Spleen (tissue), 7 donors: ENCODE results near the gene GRIA4.

Experiments used
- POLR2A ChIP-seq, 3 donors: fragments of 450-650 bp; IDR thresholded peaks; one replicate each; pipeline ENCODE4 v1.5.1; 2017; ENCODE audit warnings: antibody characterized with exemption in 3 of 3, mild to moderate bottlenecking in 1 of 3
- TF ChIP-seq, protein P1 (sequence below), 11 experiments: fragments of 200-600 bp in 7 of 11; fragments of 450-650 bp in 4 of 11; sonication (generic) in 4 of 11; IDR thresholded peaks in 8 of 11; conservative IDR thresholded peaks in 3 of 11; 1 replicate in 7 of 11; 2 replicates in 4 of 11; pipeline versions ENCODE4 v1.4.0 to v1.8.0; 2016 to 2021; ENCODE audit warnings: antibody characterized with exemption in 11 of 11, inconsistent platforms in 4 of 11, mild to moderate bottlenecking in 1 of 11
- donor health status: DM: no; HTN: no; CAD: no; lungs with moderate emphysema.
- donor health status: DM: no; HTN: no; CAD: no.
- donor health status: DM: no; HTN: no; CAD: no.

DNA sequence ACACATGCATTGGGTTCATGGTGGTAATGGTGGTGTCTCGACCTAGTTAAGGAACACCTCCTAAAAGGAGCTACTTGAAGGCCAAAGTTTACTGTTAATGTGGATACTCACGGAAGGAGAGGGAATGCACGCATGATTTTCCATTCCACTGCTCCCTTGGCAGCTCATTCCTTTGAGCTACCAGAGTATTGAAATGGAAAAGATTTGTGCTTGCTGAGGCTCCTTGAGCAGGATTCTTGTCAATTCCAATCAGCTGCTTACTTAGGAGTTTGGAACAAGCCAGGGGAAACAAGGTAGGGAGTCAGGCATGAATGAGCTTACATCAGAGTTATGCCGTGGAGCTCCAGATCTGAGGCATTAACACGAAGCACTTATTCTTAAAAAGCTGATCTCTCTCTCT lies 108.8 kb downstream of the GRIA4 start:
- TF ChIP-seq, protein P1, sequence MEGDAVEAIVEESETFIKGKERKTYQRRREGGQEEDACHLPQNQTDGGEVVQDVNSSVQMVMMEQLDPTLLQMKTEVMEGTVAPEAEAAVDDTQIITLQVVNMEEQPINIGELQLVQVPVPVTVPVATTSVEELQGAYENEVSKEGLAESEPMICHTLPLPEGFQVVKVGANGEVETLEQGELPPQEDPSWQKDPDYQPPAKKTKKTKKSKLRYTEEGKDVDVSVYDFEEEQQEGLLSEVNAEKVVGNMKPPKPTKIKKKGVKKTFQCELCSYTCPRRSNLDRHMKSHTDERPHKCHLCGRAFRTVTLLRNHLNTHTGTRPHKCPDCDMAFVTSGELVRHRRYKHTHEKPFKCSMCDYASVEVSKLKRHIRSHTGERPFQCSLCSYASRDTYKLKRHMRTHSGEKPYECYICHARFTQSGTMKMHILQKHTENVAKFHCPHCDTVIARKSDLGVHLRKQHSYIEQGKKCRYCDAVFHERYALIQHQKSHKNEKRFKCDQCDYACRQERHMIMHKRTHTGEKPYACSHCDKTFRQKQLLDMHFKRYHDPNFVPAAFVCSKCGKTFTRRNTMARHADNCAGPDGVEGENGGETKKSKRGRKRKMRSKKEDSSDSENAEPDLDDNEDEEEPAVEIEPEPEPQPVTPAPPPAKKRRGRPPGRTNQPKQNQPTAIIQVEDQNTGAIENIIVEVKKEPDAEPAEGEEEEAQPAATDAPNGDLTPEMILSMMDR (IDR thresholded peaks at IDR 0.05 in 8 of 11, conservative IDR thresholded peaks at IDR 0.05 in 3 of 11) = no peak
- no peak for TF ChIP-seq POLR2A (IDR thresholded peaks at IDR 0.05)
